Measurements from ENCODE around the gene MAP3K9.

MAP3K9 gene

GRCh38 chr14:70709726-70710382, 99.5 kb downstream of the MAP3K9 start:
- no peak overlapping the region for H2AFZ ChIP-seq (ENCODE audit: low read length)

GRCh38 chr14:70708717-70709570, 100.4 kb downstream of the MAP3K9 start:
- H3K79me2 ChIP-seq (ENCODE audit: insufficient read depth, low read length), result no peaks in the 10 kb centered on the region
- H3K9ac ChIP-seq (ENCODE audit: low read depth, low read length, poor library complexity, severe bottlenecking), result no peak overlapping the region
- H3K4me1 ChIP-seq (ENCODE audit: insufficient read depth, low read length, poor library complexity, severe bottlenecking), result no peaks in the 10 kb centered on the region
- no peak overlapping the region for H3K4me2 ChIP-seq (ENCODE audit: low read depth, low read length, poor library complexity, severe bottlenecking)
- no peaks in the 10 kb centered on the region for H4K20me1 ChIP-seq (ENCODE audit: insufficient read depth, low read length, poor library complexity, severe bottlenecking)
- H2AFZ ChIP-seq (ENCODE audit: low read length), result no peak overlapping the region
- H3K9me3 ChIP-seq (ENCODE audit: insufficient read depth, low read depth, low read length), result no peaks in the 10 kb centered on the region
- no peak overlapping the region for H3K4me3 ChIP-seq (ENCODE audit: low read length, poor library complexity, severe bottlenecking)
- H3K9me2 ChIP-seq (replicated peaks; ENCODE audit: low read depth, low read length), result no peaks in the 10 kb centered on the region
- no peaks in the 10 kb centered on the region for H3F3A ChIP-seq (ENCODE audit: low read depth)
- no peaks in the 10 kb centered on the region for H3K27me3 ChIP-seq (ENCODE audit: insufficient read depth, low read length, poor library complexity, severe bottlenecking)
- TF ChIP-seq CTCF (conservative IDR thresholded peaks at IDR 0.05; ENCODE audit: low read length), result no peak
- TF ChIP-seq EZH2phosphoT487 (IDR thresholded peaks at IDR 0.05; ENCODE audit: borderline replicate concordance), result no peak
- no peaks in the 10 kb centered on the region for H3K36me3 ChIP-seq (ENCODE audit: insufficient read depth, low read length)

More at GRCh38 chr14:70709726-70710382, 99.5 kb downstream of the MAP3K9 start:
- H3K9me3 ChIP-seq (ENCODE audit: insufficient read depth, low read depth, low read length), result no peaks in the 10 kb centered on the region
- H3K9me2 ChIP-seq (replicated peaks; ENCODE audit: low read depth, low read length), result no peaks in the 10 kb centered on the region
- no peak overlapping the region for H3K9ac ChIP-seq (ENCODE audit: low read depth, low read length, poor library complexity, severe bottlenecking)
- H3K79me2 ChIP-seq (ENCODE audit: insufficient read depth, low read length), result no peaks in the 10 kb centered on the region
- H3K27me3 ChIP-seq (ENCODE audit: insufficient read depth, low read length, poor library complexity, severe bottlenecking), result no peaks in the 10 kb centered on the region
- no peaks in the 10 kb centered on the region for H3F3A ChIP-seq (ENCODE audit: low read depth)
- no peaks in the 10 kb centered on the region for H4K20me1 ChIP-seq (ENCODE audit: insufficient read depth, low read length, poor library complexity, severe bottlenecking)
- H3K36me3 ChIP-seq (ENCODE audit: insufficient read depth, low read length), result no peaks in the 10 kb centered on the region
- TF ChIP-seq CTCF (conservative IDR thresholded peaks at IDR 0.05; ENCODE audit: low read length) (no peak), EZH2phosphoT487 (IDR thresholded peaks at IDR 0.05; ENCODE audit: borderline replicate concordance) (no peak)
- no peak overlapping the region for H3K4me2 ChIP-seq (ENCODE audit: low read depth, low read length, poor library complexity, severe bottlenecking)
- no peaks in the 10 kb centered on the region for H3K4me1 ChIP-seq (ENCODE audit: insufficient read depth, low read length, poor library complexity, severe bottlenecking)
- H3K4me3 ChIP-seq (ENCODE audit: low read length, poor library complexity, severe bottlenecking), result no peak overlapping the region

- H2AFZ ChIP-seq (ENCODE audit: low read length), result no peak overlapping the region
- H3K4me2 ChIP-seq (ENCODE audit: low read depth, low read length, poor library complexity, severe bottlenecking), result no peak overlapping the region
- no peaks in the 10 kb centered on the region for H3K4me1 ChIP-seq (ENCODE audit: insufficient read depth, low read length, poor library complexity, severe bottlenecking)
- H3K79me2 ChIP-seq (ENCODE audit: insufficient read depth, low read length), result no peaks in the 10 kb centered on the region
- TF ChIP-seq CTCF (conservative IDR thresholded peaks at IDR 0.05; ENCODE audit: low read length), result no peak
- TF ChIP-seq EZH2phosphoT487 (IDR thresholded peaks at IDR 0.05; ENCODE audit: borderline replicate concordance), result no peak
- H3K27me3 ChIP-seq (ENCODE audit: insufficient read depth, low read length, poor library complexity, severe bottlenecking), result no peaks in the 10 kb centered on the region
- no peaks in the 10 kb centered on the region for H3K36me3 ChIP-seq (ENCODE audit: insufficient read depth, low read length)
- no peaks in the 10 kb centered on the region for H4K20me1 ChIP-seq (ENCODE audit: insufficient read depth, low read length, poor library complexity, severe bottlenecking)
- H3K9me2 ChIP-seq (replicated peaks; ENCODE audit: low read depth, low read length), result no peaks in the 10 kb centered on the region
- H3K9me3 ChIP-seq (ENCODE audit: insufficient read depth, low read depth, low read length), result no peaks in the 10 kb centered on the region
- H3K9ac ChIP-seq (ENCODE audit: low read depth, low read length, poor library complexity, severe bottlenecking), result no peak overlapping the region
- H3K4me3 ChIP-seq (ENCODE audit: low read length, poor library complexity, severe bottlenecking), result no peak overlapping the region
- H3F3A ChIP-seq (ENCODE audit: low read depth), result no peaks in the 10 kb centered on the region
Observed at GRCh38 chr14:70707138-70708038, 101.9 kb downstream of the MAP3K9 start.

Measured in Loucy (cell line).